ENCODE results near the gene LRRC4C. TPM values are rescaled to one million over a fixed set of nuclear protein-coding genes. Genes with fewer than 3 reads are reported as not detected.

The LRRC4C gene
- polyA plus RNA-seq, 1 donor from 2014 or later: 24.3 TPM

DNA sequence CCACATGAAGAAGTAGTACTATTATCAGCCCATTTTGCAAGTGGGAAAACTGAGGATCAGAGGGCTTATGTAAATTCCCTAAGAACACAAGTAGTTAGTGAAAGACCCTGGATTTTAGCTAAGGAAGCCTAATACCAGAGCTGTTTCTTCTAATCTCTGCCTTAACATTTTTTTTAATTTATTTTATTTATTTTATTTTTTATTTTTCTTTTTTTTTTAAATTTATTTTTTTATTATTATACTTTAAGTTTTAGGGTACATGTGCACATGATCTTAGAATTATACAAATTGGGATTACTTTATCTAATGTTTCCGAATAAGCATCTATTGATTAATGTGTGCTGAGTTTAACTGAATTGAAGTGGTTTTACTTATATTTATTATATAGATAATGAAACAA lies 1015.3 kb downstream of the LRRC4C start:
- Histone ChIP-seq H3K79me2 (replicated peaks; ENCODE audit: insufficient read depth, low read length) (no peaks in the 10 kb centered on the region), H3F3A (ENCODE audit: insufficient read depth, low read length, poor library complexity, severe bottlenecking) (no peaks in the 10 kb centered on the region), H3K9me2 (ENCODE audit: insufficient read depth, low read length) (no peaks in the 10 kb centered on the region), H4K20me1 (ENCODE audit: insufficient read depth) (no peaks in the 10 kb centered on the region), H3K36me3 (ENCODE audit: insufficient read depth, low read length) (no peaks in the 10 kb centered on the region), H3K27ac (ENCODE audit: low read length) (no peak overlapping the region), H2AFZ (ENCODE audit: low read depth, low read length) (no peak overlapping the region), H3K9ac (ENCODE audit: low read length) (no peak overlapping the region), H3K4me3 (ENCODE audit: low read length) (no peak overlapping the region), H3K27me3 (ENCODE audit: insufficient read depth, low read depth, low read length) (no peaks in the 10 kb centered on the region), H3K9me3 (ENCODE audit: low read length) (no peaks in the 10 kb centered on the region), H3K4me2 (ENCODE audit: low read length) (no peak overlapping the region)
- no peak for TF ChIP-seq POLR2AphosphoS5 (IDR thresholded peaks at IDR 0.05)
- TF ChIP-seq RAD21 (conservative IDR thresholded peaks at IDR 0.05): no peak
- TF ChIP-seq SMC3 (conservative IDR thresholded peaks at IDR 0.05; ENCODE audit: poor library complexity): no peak
- TF ChIP-seq MXI1 (conservative IDR thresholded peaks at IDR 0.05; ENCODE audit: poor library complexity, severe bottlenecking): no peak
- TF ChIP-seq REST (IDR thresholded peaks at IDR 0.05; ENCODE audit: borderline replicate concordance): no peak
- TF ChIP-seq TAF1 (IDR thresholded peaks at IDR 0.05; ENCODE audit: low read depth): no peak
- no peak for TF ChIP-seq EZH2 (IDR thresholded peaks at IDR 0.05; ENCODE audit: borderline replicate concordance, insufficient read depth, low read length, poor library complexity, severe bottlenecking)

- Histone ChIP-seq H3K4me2 (ENCODE audit: low read length) (no peak overlapping the region), H3K9me2 (ENCODE audit: insufficient read depth, low read length) (no peaks in the 10 kb centered on the region), H3K4me3 (ENCODE audit: low read length) (no peak overlapping the region), H3K9ac (ENCODE audit: low read length) (no peak overlapping the region), H2AFZ (ENCODE audit: low read depth, low read length) (no peak overlapping the region), H4K20me1 (ENCODE audit: insufficient read depth) (no peaks in the 10 kb centered on the region), H3F3A (ENCODE audit: insufficient read depth, low read length, poor library complexity, severe bottlenecking) (no peaks in the 10 kb centered on the region), H3K79me2 (replicated peaks; ENCODE audit: insufficient read depth, low read length) (no peaks in the 10 kb centered on the region), H3K27ac (ENCODE audit: low read length) (no peak overlapping the region), H3K36me3 (ENCODE audit: insufficient read depth, low read length) (no peaks in the 10 kb centered on the region), H3K27me3 (ENCODE audit: insufficient read depth, low read depth, low read length) (no peaks in the 10 kb centered on the region), H3K9me3 (ENCODE audit: low read length) (no peaks in the 10 kb centered on the region)
- TF ChIP-seq RAD21 (conservative IDR thresholded peaks at IDR 0.05): no peak
- TF ChIP-seq SMC3 (conservative IDR thresholded peaks at IDR 0.05; ENCODE audit: poor library complexity): no peak
- no peak for TF ChIP-seq POLR2AphosphoS5 (IDR thresholded peaks at IDR 0.05)
Measured at GRCh38 chr11:40435344-40435743, 1024.1 kb downstream of the LRRC4C start.

DNA sequence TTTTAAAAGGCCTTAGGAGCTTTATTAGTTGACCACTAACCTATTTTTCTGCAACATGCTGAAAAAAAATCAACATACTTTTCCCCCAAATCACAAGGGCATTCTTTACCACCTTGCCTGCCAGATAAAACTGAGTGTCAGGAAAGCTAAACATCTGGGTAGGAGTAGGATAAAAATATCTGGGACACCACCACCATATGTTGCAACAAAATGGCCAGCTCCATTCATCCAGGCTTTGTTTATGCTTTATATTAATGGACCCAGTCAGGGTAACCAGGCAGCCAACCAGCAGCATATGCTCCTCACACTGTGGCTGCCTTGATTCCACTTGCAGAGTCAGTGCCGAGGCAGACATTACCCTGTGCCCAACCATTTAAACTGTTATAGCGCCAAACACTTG lies 1024.5 kb downstream of the LRRC4C start:
- TF ChIP-seq EP300 (conservative IDR thresholded peaks at IDR 0.05; ENCODE audit: poor library complexity, severe bottlenecking) (no peak), EZH2 (IDR thresholded peaks at IDR 0.05; ENCODE audit: borderline replicate concordance, insufficient read depth, low read length, poor library complexity, severe bottlenecking) (no peak), MXI1 (conservative IDR thresholded peaks at IDR 0.05; ENCODE audit: poor library complexity, severe bottlenecking) (no peak), REST (IDR thresholded peaks at IDR 0.05; ENCODE audit: borderline replicate concordance) (no peak), RAD21 (conservative IDR thresholded peaks at IDR 0.05) (no peak), CTCF (IDR thresholded peaks at IDR 0.05; ENCODE audit: poor library complexity, severe bottlenecking) (no peak), TAF1 (IDR thresholded peaks at IDR 0.05; ENCODE audit: low read depth) (no peak), POLR2AphosphoS5 (IDR thresholded peaks at IDR 0.05) (no peak), SMC3 (conservative IDR thresholded peaks at IDR 0.05; ENCODE audit: poor library complexity) (no peak)
- Histone ChIP-seq H3K27me3 (ENCODE audit: insufficient read depth, low read depth, low read length) (no peaks in the 10 kb centered on the region), H3K27ac (ENCODE audit: low read length) (no peak overlapping the region), H3K4me3 (ENCODE audit: low read length) (no peak overlapping the region), H4K20me1 (ENCODE audit: insufficient read depth) (no peaks in the 10 kb centered on the region), H3K4me2 (ENCODE audit: low read length) (no peak overlapping the region), H3K9me3 (ENCODE audit: low read length) (no peaks in the 10 kb centered on the region), H2AFZ (ENCODE audit: low read depth, low read length) (no peak overlapping the region), H3K79me2 (replicated peaks; ENCODE audit: insufficient read depth, low read length) (no peaks in the 10 kb centered on the region), H3K9ac (ENCODE audit: low read length) (no peak overlapping the region), H3F3A (ENCODE audit: insufficient read depth, low read length, poor library complexity, severe bottlenecking) (no peaks in the 10 kb centered on the region), H3K36me3 (ENCODE audit: insufficient read depth, low read length) (no peaks in the 10 kb centered on the region), H3K9me2 (ENCODE audit: insufficient read depth, low read length) (no peaks in the 10 kb centered on the region)

Measured in neural cell (in vitro differentiated cells).